Jurkat, Clone E6-1 (cell line): ENCODE results near the gene TRPV6.
A peak's percentile ranks its signal among the peaks of the same experiment; 100 is the strongest.

Source experiments
- DNase-seq: peaks from one replicate; pipeline ENCODE4 v3.0.0-alpha.2; 2011; ENCODE audit warnings: low read depth, low spot score
- H3K4me3 ChIP-seq: 2 replicates; pipeline ENCODE4 v1.5.1; 2011; ENCODE audit warnings: mild to moderate bottlenecking, low read length, control low read depth, moderate library complexity

TRPV6 gene

GRCh38 chr7:142859829-142860228 is 25.7 kb downstream of the TRPV6 start:
- DNase-seq: no peak
- no peak overlapping the region for H3K4me3 ChIP-seq

GRCh38 chr7:142859411-142859810 is 26.1 kb downstream of the TRPV6 start:
- no peak for DNase-seq
- H3K4me3 ChIP-seq: no peak overlapping the region

GRCh38 chr7:142857625-142858024 is 27.9 kb downstream of the TRPV6 start:
- H3K4me3 ChIP-seq: no peak overlapping the region
- no peak for DNase-seq

- no peak for DNase-seq
- H3K4me3 ChIP-seq: no peak overlapping the region
Observed at GRCh38 chr7:142856565-142857245, 28.8 kb downstream of the TRPV6 start.

- no peak for DNase-seq
- peak overlapping the region; percentile 89 for H3K4me3 ChIP-seq
Observed at GRCh38 chr7:142855756-142856564, 29.6 kb downstream of the TRPV6 start.

- no peak for DNase-seq
- peak overlapping the region; percentile 89 for H3K4me3 ChIP-seq
Observed at GRCh38 chr7:142855114-142855743, 30.3 kb downstream of the TRPV6 start.

GRCh38 chr7:142854372-142855113 is 31.0 kb downstream of the TRPV6 start, which contains the start of gene EPHB6:
EPHB6 (plus strand) TSS chr7:142855076; CDS start chr7:142863228, 8,152 bp downstream.
- peak; percentile 22 for DNase-seq
- peak within 1 kb of the TSS; percentile 89 for H3K4me3 ChIP-seq

GRCh38 chr7:142853739-142854371 is 31.7 kb downstream of the TRPV6 start:
- peak; percentile 73 for DNase-seq
- H3K4me3 ChIP-seq: peak overlapping the region; percentile 89

GRCh38 chr7:142851919-142852318 is 33.6 kb downstream of the TRPV6 start:
- DNase-seq: no peak
- no peak overlapping the region for H3K4me3 ChIP-seq

GRCh38 chr7:142851269-142851668 is 34.3 kb downstream of the TRPV6 start:
- DNase-seq: no peak
- H3K4me3 ChIP-seq: no peak overlapping the region

- H3K4me3 ChIP-seq: no peak overlapping the region
- no peak for DNase-seq
Observed at GRCh38 chr7:142847353-142847752, 38.2 kb downstream of the TRPV6 start.

- H3K4me3 ChIP-seq: no peak overlapping the region
Observed at GRCh38 chr7:142842251-142842766, 43.2 kb downstream of the TRPV6 start.

GRCh38 chr7:142838461-142839213 is 46.9 kb downstream of the TRPV6 start:
- no peak for DNase-seq
- no peak overlapping the region for H3K4me3 ChIP-seq

More at GRCh38 chr7:142842251-142842766, 43.2 kb downstream of the TRPV6 start:
- DNase-seq: no peak

- no peak for DNase-seq
- no peak overlapping the region for H3K4me3 ChIP-seq
Observed at GRCh38 chr7:142836426-142836825, 49.1 kb downstream of the TRPV6 start.

- H3K4me3 ChIP-seq: no peak overlapping the region
- DNase-seq: no peak
Observed at GRCh38 chr7:142835487-142835886, 50.1 kb downstream of the TRPV6 start.

GRCh38 chr7:142833174-142834048 is 52.1 kb downstream of the TRPV6 start:
- no peak overlapping the region for H3K4me3 ChIP-seq
- DNase-seq: no peak

- no peak overlapping the region for H3K4me3 ChIP-seq
- no peak for DNase-seq
Observed at GRCh38 chr7:142832417-142832816, 53.1 kb downstream of the TRPV6 start.
